A673 (cell line): ENCODE results near the gene SLC4A7.

ENCODE experiments used
- EZH2 ChIP-seq: fragments of 200-600 bp; sonication (generic); IDR thresholded peaks from 2 replicates; pipeline ENCODE4 v1.6.1; 2017; ENCODE audit warnings: borderline replicate concordance, low read depth, mild to moderate bottlenecking, mixed read lengths, antibody characterized with exemption, low read length; ENCODE audit not compliant: poor library complexity, severe bottlenecking
- TF ChIP-seq, protein P1 (sequence below): fragments of 300-800, 200-600 bp; sonication (generic); conservative IDR thresholded peaks from 2 replicates; pipeline ENCODE4 v1.5.1; 2017; ENCODE audit warnings: low read depth, mild to moderate bottlenecking, antibody characterized with exemption, low read length, moderate library complexity, mixed read lengths

DNA sequence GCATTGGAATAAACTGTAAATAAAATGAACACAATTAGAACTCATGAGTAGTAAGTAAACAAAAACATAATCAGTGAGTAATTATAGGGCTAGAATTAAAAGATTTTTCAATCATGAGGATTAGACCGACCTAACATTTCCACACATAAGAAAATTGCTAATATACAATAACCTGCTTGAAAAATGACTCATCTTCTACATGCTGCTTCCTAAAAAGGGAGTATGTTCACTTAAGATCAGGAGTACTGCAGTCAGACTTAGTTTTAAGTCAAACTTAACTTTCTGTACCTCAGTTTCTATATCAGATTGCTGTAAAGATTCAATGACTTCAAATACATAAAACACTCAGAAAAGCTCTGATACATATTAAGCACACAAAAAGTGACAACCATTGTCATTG lies 92.4 kb downstream of the SLC4A7 start:
- TF ChIP-seq, protein P1, sequence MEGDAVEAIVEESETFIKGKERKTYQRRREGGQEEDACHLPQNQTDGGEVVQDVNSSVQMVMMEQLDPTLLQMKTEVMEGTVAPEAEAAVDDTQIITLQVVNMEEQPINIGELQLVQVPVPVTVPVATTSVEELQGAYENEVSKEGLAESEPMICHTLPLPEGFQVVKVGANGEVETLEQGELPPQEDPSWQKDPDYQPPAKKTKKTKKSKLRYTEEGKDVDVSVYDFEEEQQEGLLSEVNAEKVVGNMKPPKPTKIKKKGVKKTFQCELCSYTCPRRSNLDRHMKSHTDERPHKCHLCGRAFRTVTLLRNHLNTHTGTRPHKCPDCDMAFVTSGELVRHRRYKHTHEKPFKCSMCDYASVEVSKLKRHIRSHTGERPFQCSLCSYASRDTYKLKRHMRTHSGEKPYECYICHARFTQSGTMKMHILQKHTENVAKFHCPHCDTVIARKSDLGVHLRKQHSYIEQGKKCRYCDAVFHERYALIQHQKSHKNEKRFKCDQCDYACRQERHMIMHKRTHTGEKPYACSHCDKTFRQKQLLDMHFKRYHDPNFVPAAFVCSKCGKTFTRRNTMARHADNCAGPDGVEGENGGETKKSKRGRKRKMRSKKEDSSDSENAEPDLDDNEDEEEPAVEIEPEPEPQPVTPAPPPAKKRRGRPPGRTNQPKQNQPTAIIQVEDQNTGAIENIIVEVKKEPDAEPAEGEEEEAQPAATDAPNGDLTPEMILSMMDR = no peak
- no peak for TF ChIP-seq EZH2
